CD4-positive, alpha-beta T cell treated with Interleukin-15 for 1 hour (primary cell): ENCODE results near the gene RAB22A.

Experiments
- DNase-seq: peaks from one replicate; pipeline ENCODE4 v3.0.0-alpha.2; 2020

Gene RAB22A

GRCh38 chr20:58305061-58305460, 4.5 kb upstream of the RAB22A start:
- DNase-seq: no peak

- DNase-seq: peak; percentile 92
Measured at GRCh38 chr20:58306421-58307261, 2.9 kb upstream of the RAB22A start.

- DNase-seq: no peak
Measured at GRCh38 chr20:58307270-58307669, 2.2 kb upstream of the RAB22A start.

- no peak for DNase-seq
Measured at GRCh38 chr20:58308290-58308679, 1.2 kb upstream of the RAB22A start.

GRCh38 chr20:58308680-58309527, 611 bp upstream of the RAB22A start:
- DNase-seq: peak; percentile 52

- DNase-seq: no peak
Measured at GRCh38 chr20:58310291-58310782, 822 bp downstream of the RAB22A start.

GRCh38 chr20:58312836-58313235, 3.3 kb downstream of the RAB22A start:
- DNase-seq: no peak

GRCh38 chr20:58313396-58313795, 3.9 kb downstream of the RAB22A start:
- peak; percentile 35 for DNase-seq

GRCh38 chr20:58321205-58321604, 11.7 kb downstream of the RAB22A start:
- no peak for DNase-seq

GRCh38 chr20:58322083-58322482, 12.6 kb downstream of the RAB22A start:
- no peak for DNase-seq

- DNase-seq: no peak
Measured at GRCh38 chr20:58325912-58326311, 16.4 kb downstream of the RAB22A start.

- DNase-seq: no peak
Measured at GRCh38 chr20:58327211-58327610, 17.7 kb downstream of the RAB22A start.

GRCh38 chr20:58328836-58329235, 19.3 kb downstream of the RAB22A start:
- no peak for DNase-seq

GRCh38 chr20:58329711-58330110, 20.2 kb downstream of the RAB22A start:
- no peak for DNase-seq

GRCh38 chr20:58330249-58330648, 20.7 kb downstream of the RAB22A start:
- DNase-seq: no peak

GRCh38 chr20:58330687-58331086, 21.2 kb downstream of the RAB22A start:
- DNase-seq: no peak

GRCh38 chr20:58331961-58332551, 22.5 kb downstream of the RAB22A start:
- DNase-seq: no peak

- no peak for DNase-seq
Measured at GRCh38 chr20:58339741-58340140, 30.2 kb downstream of the RAB22A start.

GRCh38 chr20:58340151-58340550, 30.6 kb downstream of the RAB22A start:
- no peak for DNase-seq

GRCh38 chr20:58340853-58341252, 31.3 kb downstream of the RAB22A start:
- no peak for DNase-seq

- no peak for DNase-seq
Measured at GRCh38 chr20:58342104-58342945, 32.8 kb downstream of the RAB22A start.

- no peak for DNase-seq
Measured at GRCh38 chr20:58344741-58345140, 35.2 kb downstream of the RAB22A start.
